ENCODE results near the gene TACSTD2.
"Not testable (repeated sequence)": the region's sequence is repeated elsewhere in the genome, so short reads cannot be mapped to it uniquely, and the experiment has no call there.

TACSTD2 gene

GRCh38 chr1:58619286-58620054 is 42.4 kb upstream of the TACSTD2 start:
- no peak for TF ChIP-seq CTCF (IDR thresholded peaks at IDR 0.05; ENCODE audit: borderline replicate concordance, control extremely low read depth, extremely low read depth, insufficient read depth, missing control alignments)
- in situ Hi-C loops (cut with MboI; ENCODE audit: low sequenced_read_pairs, unreplicated experiment), result no loop called here
- DNase-seq (ENCODE audit: low spot score), result no peak

GRCh38 chr1:58618303-58618702 is 41.3 kb upstream of the TACSTD2 start:
- no peak for DNase-seq (ENCODE audit: low spot score)
- in situ Hi-C loops (cut with MboI; ENCODE audit: low sequenced_read_pairs, unreplicated experiment), result no loop called here
- TF ChIP-seq CTCF (IDR thresholded peaks at IDR 0.05; ENCODE audit: borderline replicate concordance, control extremely low read depth, extremely low read depth, insufficient read depth, missing control alignments), result no peak

GRCh38 chr1:58611861-58612385 is 34.9 kb upstream of the TACSTD2 start:
- no peak for DNase-seq (ENCODE audit: low spot score)
- in situ Hi-C loops (cut with MboI; ENCODE audit: low sequenced_read_pairs, unreplicated experiment), result no loop called here
- no peak for TF ChIP-seq CTCF (IDR thresholded peaks at IDR 0.05; ENCODE audit: borderline replicate concordance, control extremely low read depth, extremely low read depth, insufficient read depth, missing control alignments)

GRCh38 chr1:58608945-58609344 is 31.9 kb upstream of the TACSTD2 start:
- in situ Hi-C loops (cut with MboI; ENCODE audit: low sequenced_read_pairs, unreplicated experiment), result no loop called here
- DNase-seq (ENCODE audit: low spot score), result no peak
- no peak for TF ChIP-seq CTCF (IDR thresholded peaks at IDR 0.05; ENCODE audit: borderline replicate concordance, control extremely low read depth, extremely low read depth, insufficient read depth, missing control alignments)

GRCh38 chr1:58608297-58608696 is 31.2 kb upstream of the TACSTD2 start:
- no peak for DNase-seq (ENCODE audit: low spot score)
- TF ChIP-seq CTCF (IDR thresholded peaks at IDR 0.05; ENCODE audit: borderline replicate concordance, control extremely low read depth, extremely low read depth, insufficient read depth, missing control alignments), result no peak
- in situ Hi-C loops (cut with MboI; ENCODE audit: low sequenced_read_pairs, unreplicated experiment), result no loop called here

- DNase-seq (ENCODE audit: low spot score), result no peak
- no peak for TF ChIP-seq CTCF (IDR thresholded peaks at IDR 0.05; ENCODE audit: borderline replicate concordance, control extremely low read depth, extremely low read depth, insufficient read depth, missing control alignments)
- in situ Hi-C loops (cut with MboI; ENCODE audit: low sequenced_read_pairs, unreplicated experiment), result no loop called here
These were observed 30.3 kb upstream of the TACSTD2 start for GRCh38 chr1:58607391-58607790.

- in situ Hi-C loops (cut with MboI; ENCODE audit: low sequenced_read_pairs, unreplicated experiment); DNase-seq (ENCODE audit: low spot score): not testable (repeated sequence)
These were observed 24.9 kb upstream of the TACSTD2 start for GRCh38 chr1:58601921-58602320.

Measured in GM13976 (cell line).